Prostate gland (tissue), 2 donors: ENCODE measurements around the gene CA5A.

Source experiments
- POLR2A ChIP-seq: fragments of 450-650 bp; IDR thresholded peaks from one replicate; pipeline ENCODE4 v1.6.1; 2016; ENCODE audit warnings: antibody characterized with exemption, mild to moderate bottlenecking
- POLR2AphosphoS5 ChIP-seq: sonication (generic); formaldehyde crosslinking; IDR thresholded peaks from one replicate; pipeline ENCODE4 v1.6.1; 2017; ENCODE audit warnings: antibody characterized with exemption
- TF ChIP-seq, protein P1 (sequence below), 4 experiments: fragments of 200-600 bp in 2 of 4; fragments of 450-650 bp in 2 of 4; sonication (generic) in 2 of 4; IDR thresholded peaks; 1 replicate in 3 of 4; 2 replicates in 1 of 4; pipeline ENCODE4 v1.5.1; 2016 to 2019; ENCODE audit warnings: antibody characterized with exemption in 4 of 4, mild to moderate bottlenecking in 2 of 4, moderate library complexity in 2 of 4

DNA sequence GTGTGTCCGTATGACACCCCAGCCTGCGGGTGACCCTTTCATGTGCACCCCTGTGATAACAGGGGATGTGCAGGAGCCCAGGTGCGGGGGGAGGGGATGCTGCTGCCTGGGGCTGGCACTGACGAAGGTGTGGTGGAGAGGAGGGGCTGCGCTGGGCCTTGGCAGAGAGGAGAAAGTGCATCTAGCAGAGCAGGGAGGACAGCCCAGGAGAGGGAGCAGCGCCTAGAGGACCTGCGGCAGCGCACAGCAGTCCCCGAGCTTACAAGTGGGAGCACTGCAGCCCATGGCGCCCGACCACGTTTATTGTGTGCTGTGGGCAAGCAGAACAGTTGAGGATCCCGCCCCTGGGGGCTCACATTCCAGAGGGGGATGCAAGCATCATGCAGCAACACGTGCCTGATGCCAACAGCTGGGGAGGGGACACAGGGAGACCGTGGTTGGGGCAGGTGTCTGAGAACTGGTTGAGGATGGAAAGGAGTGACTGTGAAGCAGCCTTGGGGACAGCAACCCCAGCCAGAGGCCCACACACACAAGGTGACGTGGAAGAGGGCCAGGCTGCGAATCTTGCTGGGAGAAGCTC lies 56.1 kb downstream of the CA5A start:
- TF ChIP-seq, protein P1, sequence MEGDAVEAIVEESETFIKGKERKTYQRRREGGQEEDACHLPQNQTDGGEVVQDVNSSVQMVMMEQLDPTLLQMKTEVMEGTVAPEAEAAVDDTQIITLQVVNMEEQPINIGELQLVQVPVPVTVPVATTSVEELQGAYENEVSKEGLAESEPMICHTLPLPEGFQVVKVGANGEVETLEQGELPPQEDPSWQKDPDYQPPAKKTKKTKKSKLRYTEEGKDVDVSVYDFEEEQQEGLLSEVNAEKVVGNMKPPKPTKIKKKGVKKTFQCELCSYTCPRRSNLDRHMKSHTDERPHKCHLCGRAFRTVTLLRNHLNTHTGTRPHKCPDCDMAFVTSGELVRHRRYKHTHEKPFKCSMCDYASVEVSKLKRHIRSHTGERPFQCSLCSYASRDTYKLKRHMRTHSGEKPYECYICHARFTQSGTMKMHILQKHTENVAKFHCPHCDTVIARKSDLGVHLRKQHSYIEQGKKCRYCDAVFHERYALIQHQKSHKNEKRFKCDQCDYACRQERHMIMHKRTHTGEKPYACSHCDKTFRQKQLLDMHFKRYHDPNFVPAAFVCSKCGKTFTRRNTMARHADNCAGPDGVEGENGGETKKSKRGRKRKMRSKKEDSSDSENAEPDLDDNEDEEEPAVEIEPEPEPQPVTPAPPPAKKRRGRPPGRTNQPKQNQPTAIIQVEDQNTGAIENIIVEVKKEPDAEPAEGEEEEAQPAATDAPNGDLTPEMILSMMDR (IDR thresholded peaks at IDR 0.05), result no peak
- TF ChIP-seq POLR2A, result no peak
- no peak for TF ChIP-seq POLR2AphosphoS5
